Neural crest cell (in vitro differentiated cells): Measurements from ENCODE around the gene EFCAB13. TPM values are rescaled to one million over a fixed set of nuclear protein-coding genes. Genes with fewer than 3 reads are reported as not detected.
A peak's percentile ranks its signal among the peaks of the same experiment; 100 is the strongest.

Experiments
- DNase-seq: peaks from one replicate; pipeline ENCODE4 v3.0.0; 2021; ENCODE audit warnings: low read depth, mixed read lengths, low spot score
- H3K27ac Mint-ChIP-seq: one replicate; pipeline ENCODE4 v1.8.0; 2021; ENCODE audit warnings: mild to moderate bottlenecking, mixed read lengths; ENCODE audit not compliant: unreplicated experiment
- H3K27me3 Mint-ChIP-seq: 2 replicates; pipeline ENCODE4 v1.8.0; 2021; ENCODE audit warnings: low read depth, mild to moderate bottlenecking, mixed read lengths
- H3K36me3 Mint-ChIP-seq: 2 replicates; pipeline ENCODE4 v1.8.0; 2021; ENCODE audit warnings: low read depth, mild to moderate bottlenecking, mixed read lengths
- H3K4me1 Mint-ChIP-seq: 2 replicates; pipeline ENCODE4 v1.8.0; 2021; ENCODE audit warnings: mixed read lengths
- H3K4me3 Mint-ChIP-seq: one replicate; pipeline ENCODE4 v1.8.0; 2021; ENCODE audit warnings: mild to moderate bottlenecking, mixed read lengths
- H3K9me3 Mint-ChIP-seq: 2 replicates; pipeline ENCODE4 v1.8.0; 2021; ENCODE audit warnings: mixed read lengths
- total RNA-seq: library from RNA; stranded (reverse); gene quantifications from 2 replicates; pipeline ENCODE4 v1.2.1, GENCODE V29; 2021
- TF ChIP-seq, protein P1 (sequence below): fragments of 200-600 bp; sonication (generic); conservative IDR thresholded peaks from 2 replicates; pipeline ENCODE4 v1.5.0; 2021; ENCODE audit warnings: antibody characterized with exemption, mild to moderate bottlenecking

EFCAB13 gene
- total RNA-seq, 1 donor from 2014 or later: 2.2 TPM

- no peak for DNase-seq
- H3K4me3 Mint-ChIP-seq: no peak overlapping the region
- no peaks in the 10 kb centered on the region for H3K36me3 Mint-ChIP-seq
- H3K9me3 Mint-ChIP-seq: no peaks in the 10 kb centered on the region
- peaks cover 52% of the 10 kb centered on the region for H3K4me1 Mint-ChIP-seq
- TF ChIP-seq, protein P1, sequence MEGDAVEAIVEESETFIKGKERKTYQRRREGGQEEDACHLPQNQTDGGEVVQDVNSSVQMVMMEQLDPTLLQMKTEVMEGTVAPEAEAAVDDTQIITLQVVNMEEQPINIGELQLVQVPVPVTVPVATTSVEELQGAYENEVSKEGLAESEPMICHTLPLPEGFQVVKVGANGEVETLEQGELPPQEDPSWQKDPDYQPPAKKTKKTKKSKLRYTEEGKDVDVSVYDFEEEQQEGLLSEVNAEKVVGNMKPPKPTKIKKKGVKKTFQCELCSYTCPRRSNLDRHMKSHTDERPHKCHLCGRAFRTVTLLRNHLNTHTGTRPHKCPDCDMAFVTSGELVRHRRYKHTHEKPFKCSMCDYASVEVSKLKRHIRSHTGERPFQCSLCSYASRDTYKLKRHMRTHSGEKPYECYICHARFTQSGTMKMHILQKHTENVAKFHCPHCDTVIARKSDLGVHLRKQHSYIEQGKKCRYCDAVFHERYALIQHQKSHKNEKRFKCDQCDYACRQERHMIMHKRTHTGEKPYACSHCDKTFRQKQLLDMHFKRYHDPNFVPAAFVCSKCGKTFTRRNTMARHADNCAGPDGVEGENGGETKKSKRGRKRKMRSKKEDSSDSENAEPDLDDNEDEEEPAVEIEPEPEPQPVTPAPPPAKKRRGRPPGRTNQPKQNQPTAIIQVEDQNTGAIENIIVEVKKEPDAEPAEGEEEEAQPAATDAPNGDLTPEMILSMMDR: no peak
- H3K27ac Mint-ChIP-seq: no peak overlapping the region
- H3K27me3 Mint-ChIP-seq: no peaks in the 10 kb centered on the region
These were observed 45.8 kb upstream of the EFCAB13 start for GRCh38 chr17:47277921-47278320.

DNA sequence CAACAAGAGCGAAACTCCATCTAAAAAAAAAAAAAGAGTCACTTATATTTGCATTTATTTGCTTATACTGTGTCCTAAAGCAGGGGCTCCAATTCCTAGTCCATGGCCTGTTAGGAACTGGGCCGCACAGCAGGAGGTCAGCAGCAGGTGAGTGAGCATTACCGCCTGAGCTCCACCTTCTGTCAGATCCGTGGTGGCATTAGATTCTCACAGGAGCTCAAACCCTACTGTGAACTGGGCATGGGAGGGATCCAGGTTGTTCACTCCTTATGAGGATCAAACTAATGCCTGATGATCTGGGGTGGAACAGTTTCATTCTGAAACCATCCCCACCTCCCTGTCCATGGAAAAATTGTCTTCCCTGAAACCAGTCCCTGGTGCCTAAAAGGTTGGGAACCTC lies 45.2 kb upstream of the EFCAB13 start:
- H3K27me3 Mint-ChIP-seq: no peaks in the 10 kb centered on the region
- no peak overlapping the region for H3K4me3 Mint-ChIP-seq
- no peak overlapping the region for H3K27ac Mint-ChIP-seq
- peaks cover 52% of the 10 kb centered on the region for H3K4me1 Mint-ChIP-seq
- TF ChIP-seq, protein P1: no peak
- no peaks in the 10 kb centered on the region for H3K36me3 Mint-ChIP-seq
- H3K9me3 Mint-ChIP-seq: no peaks in the 10 kb centered on the region
- no peak for DNase-seq

DNA sequence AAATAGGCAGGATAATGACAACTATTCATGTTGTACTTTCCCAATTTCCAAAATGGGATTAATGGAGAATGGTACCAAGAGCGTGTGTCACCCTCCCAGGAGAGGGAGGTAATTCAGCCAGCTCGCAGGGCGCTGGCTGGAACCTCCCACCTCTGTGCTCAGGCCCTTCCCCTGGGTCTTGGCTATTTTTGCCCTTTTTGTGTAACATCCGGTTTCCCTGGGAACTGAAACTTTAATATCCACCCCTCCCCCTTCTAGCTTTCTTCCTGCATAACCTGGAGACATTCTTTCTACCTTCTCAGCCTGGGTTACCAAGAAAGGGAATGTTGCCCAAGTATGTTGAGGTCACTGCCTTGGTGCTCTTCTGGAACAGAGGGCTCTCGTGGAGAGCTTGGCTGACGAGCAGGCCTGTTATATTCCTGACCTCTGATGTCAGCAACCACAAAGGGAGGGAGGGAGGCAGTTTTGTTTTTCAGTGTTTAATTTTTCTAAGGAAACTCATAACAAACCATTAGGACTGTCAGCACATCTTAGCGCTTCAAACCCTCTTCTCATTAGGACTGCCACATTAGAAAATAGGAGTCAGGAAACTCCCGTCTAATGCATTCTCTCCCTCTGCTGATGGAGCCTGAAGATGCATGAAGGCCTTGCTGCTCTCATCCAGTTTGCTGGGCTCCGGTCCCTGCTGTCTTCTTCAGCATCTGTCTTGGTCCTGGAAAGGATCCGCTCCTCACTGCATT lies 44.5 kb upstream of the EFCAB13 start:
- peaks cover 3% of the 10 kb centered on the region for H3K27me3 Mint-ChIP-seq
- peaks cover 52% of the 10 kb centered on the region for H3K4me1 Mint-ChIP-seq
- no peak for DNase-seq
- H3K9me3 Mint-ChIP-seq: no peaks in the 10 kb centered on the region
- H3K27ac Mint-ChIP-seq: peak overlapping the region; percentile 97
- TF ChIP-seq, protein P1: no peak
- peak overlapping the region; percentile 2 for H3K4me3 Mint-ChIP-seq
- H3K36me3 Mint-ChIP-seq: no peaks in the 10 kb centered on the region

- no peak overlapping the region for H3K4me3 Mint-ChIP-seq
- TF ChIP-seq, protein P1: no peak
- no peak for DNase-seq
- H3K27me3 Mint-ChIP-seq: peaks cover 3% of the 10 kb centered on the region
- H3K36me3 Mint-ChIP-seq: no peaks in the 10 kb centered on the region
- no peaks in the 10 kb centered on the region for H3K9me3 Mint-ChIP-seq
- H3K27ac Mint-ChIP-seq: peak overlapping the region; percentile 32
- peaks cover 47% of the 10 kb centered on the region for H3K4me1 Mint-ChIP-seq
These were observed 43.5 kb upstream of the EFCAB13 start for GRCh38 chr17:47280072-47280811.

DNA sequence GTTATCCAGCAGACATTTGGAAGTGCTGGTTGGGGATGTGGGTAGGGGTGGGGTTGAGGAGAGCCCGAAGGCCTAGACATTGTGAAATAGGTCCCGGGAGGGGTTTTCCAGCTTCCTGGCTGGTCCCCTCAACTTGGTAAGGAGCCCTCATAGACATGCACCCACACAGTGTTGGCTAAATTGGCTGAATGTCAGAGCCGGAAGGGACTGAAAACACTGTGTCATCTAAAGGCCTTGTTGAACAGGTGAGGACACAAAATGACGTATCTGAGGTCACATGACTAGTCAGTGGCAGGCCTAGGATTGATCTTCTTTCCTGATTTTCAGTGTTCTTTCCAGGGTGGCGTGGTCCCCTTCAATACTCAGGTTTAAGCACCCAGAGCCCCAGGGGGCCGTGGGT lies 42.5 kb upstream of the EFCAB13 start:
- no peaks in the 10 kb centered on the region for H3K36me3 Mint-ChIP-seq
- H3K27ac Mint-ChIP-seq: no peak overlapping the region

More for the DNA sequence above, 42.5 kb upstream of the EFCAB13 start:
- TF ChIP-seq, protein P1: no peak
- no peak for DNase-seq
- Mint-ChIP-seq H3K4me3 (no peak overlapping the region), H3K27me3 (peaks cover 3% of the 10 kb centered on the region), H3K9me3 (no peaks in the 10 kb centered on the region), H3K4me1 (peaks cover 37% of the 10 kb centered on the region)
